ENCODE measurements around the gene MBNL2. TPM values are rescaled to one million over a fixed set of nuclear protein-coding genes. Genes with fewer than 3 reads are reported as not detected.

Gene MBNL2
- total RNA-seq, 2 experiments from 2014 or later, result 18.0 to 18.8 TPM

- Mint-ChIP-seq H3K9me3 (no peaks in the 10 kb centered on the region), H3K27ac (no peak overlapping the region), H3K36me3 (ENCODE audit: low read depth) (no peaks in the 10 kb centered on the region), H3K4me1 (no peaks in the 10 kb centered on the region), H3K4me3 (no peak overlapping the region), H3K27me3 (no peaks in the 10 kb centered on the region)
- DNase-seq, result no peak
- ChIA-PET CTCF (interaction anchor here (0.9 kb wide), 1 partner anchor 214 kb away, joined by 3 read pairs; no protein-coding TSS in a partner anchor), POLR2A (no interaction called here)
Measured at GRCh38 chr13:97324115-97324514, 102.0 kb downstream of the MBNL2 start.

- no peaks in the 10 kb centered on the region for H3K36me3 Mint-ChIP-seq (ENCODE audit: low read depth)
- no peak for DNase-seq
- H3K9me3 Mint-ChIP-seq, result no peaks in the 10 kb centered on the region
- H3K4me3 Mint-ChIP-seq, result no peak overlapping the region
- CTCF ChIA-PET, result interaction anchor here (1.7 kb wide), 1 partner anchor 9 kb away, joined by 5 read pairs; no protein-coding TSS in a partner anchor
- no peaks in the 10 kb centered on the region for H3K4me1 Mint-ChIP-seq
- no peak overlapping the region for H3K27ac Mint-ChIP-seq
- POLR2A ChIA-PET, result no interaction called here
- H3K27me3 Mint-ChIP-seq, result no peaks in the 10 kb centered on the region
Measured at GRCh38 chr13:97325738-97326137, 103.6 kb downstream of the MBNL2 start.

- no peak overlapping the region for H3K4me3 Mint-ChIP-seq
- CTCF ChIA-PET, result interaction anchor here (0.6 to 1.7 kb wide), 2 partner anchors 8 to 35 kb away, joined by 4 to 5 read pairs; no protein-coding TSS in a partner anchor
- H3K4me1 Mint-ChIP-seq, result no peaks in the 10 kb centered on the region
- DNase-seq, result no peak
- POLR2A ChIA-PET, result no interaction called here
- H3K27ac Mint-ChIP-seq, result no peak overlapping the region
- no peaks in the 10 kb centered on the region for H3K36me3 Mint-ChIP-seq (ENCODE audit: low read depth)
- H3K27me3 Mint-ChIP-seq, result no peaks in the 10 kb centered on the region
- H3K9me3 Mint-ChIP-seq, result no peaks in the 10 kb centered on the region
Measured at GRCh38 chr13:97327086-97327485, 105.0 kb downstream of the MBNL2 start.

- ChIA-PET POLR2A (no interaction called here), CTCF (interaction anchor here (0.6 to 0.7 kb wide), 2 partner anchors 34 to 114 kb away, joined by 4 to 5 read pairs; no protein-coding TSS in a partner anchor)
- Mint-ChIP-seq H3K9me3 (no peaks in the 10 kb centered on the region), H3K27ac (no peak overlapping the region), H3K4me1 (no peaks in the 10 kb centered on the region), H3K36me3 (ENCODE audit: low read depth) (no peaks in the 10 kb centered on the region), H3K4me3 (no peak overlapping the region), H3K27me3 (no peaks in the 10 kb centered on the region)
- DNase-seq, result no peak
Measured at GRCh38 chr13:97327506-97328221, 105.5 kb downstream of the MBNL2 start.

- no peak for DNase-seq
- H3K36me3 Mint-ChIP-seq (ENCODE audit: low read depth), result no peaks in the 10 kb centered on the region
- no peaks in the 10 kb centered on the region for H3K4me1 Mint-ChIP-seq
- no peak overlapping the region for H3K27ac Mint-ChIP-seq
- no peak overlapping the region for H3K4me3 Mint-ChIP-seq
- POLR2A ChIA-PET, result no interaction called here
- CTCF ChIA-PET, result interaction anchor here (0.7 kb wide), 1 partner anchor 114 kb away, joined by 5 read pairs; no protein-coding TSS in a partner anchor
- no peaks in the 10 kb centered on the region for H3K27me3 Mint-ChIP-seq
- no peaks in the 10 kb centered on the region for H3K9me3 Mint-ChIP-seq
Measured at GRCh38 chr13:97328222-97328790, 106.2 kb downstream of the MBNL2 start.

- no peaks in the 10 kb centered on the region for H3K27me3 Mint-ChIP-seq
- DNase-seq, result no peak
- ChIA-PET POLR2A (interaction anchor here (0.9 kb wide), 1 partner anchor 102 kb away, joined by 3 read pairs; no protein-coding TSS in a partner anchor), CTCF (no interaction called here)
- H3K36me3 Mint-ChIP-seq (ENCODE audit: low read depth), result no peaks in the 10 kb centered on the region
- H3K9me3 Mint-ChIP-seq, result no peaks in the 10 kb centered on the region
- H3K4me1 Mint-ChIP-seq, result no peaks in the 10 kb centered on the region
- H3K4me3 Mint-ChIP-seq, result no peak overlapping the region
- H3K27ac Mint-ChIP-seq, result no peak overlapping the region
Measured at GRCh38 chr13:97329331-97329730, 107.2 kb downstream of the MBNL2 start.

GRCh38 chr13:97330448-97330847 lies 108.3 kb downstream of the MBNL2 start:
- no peak for DNase-seq
- no peaks in the 10 kb centered on the region for H3K4me1 Mint-ChIP-seq
- CTCF ChIA-PET, result interaction anchor here (0.6 to 1.3 kb wide), 2 partner anchors 14 to 221 kb away, joined by 4 read pairs; no protein-coding TSS in a partner anchor
- H3K36me3 Mint-ChIP-seq (ENCODE audit: low read depth), result no peaks in the 10 kb centered on the region
- no peaks in the 10 kb centered on the region for H3K9me3 Mint-ChIP-seq
- H3K27ac Mint-ChIP-seq, result no peak overlapping the region
- no peak overlapping the region for H3K4me3 Mint-ChIP-seq
- H3K27me3 Mint-ChIP-seq, result no peaks in the 10 kb centered on the region
- POLR2A ChIA-PET, result no interaction called here

GRCh38 chr13:97332742-97333141 lies 110.6 kb downstream of the MBNL2 start:
- H3K9me3 Mint-ChIP-seq, result no peaks in the 10 kb centered on the region
- no peak overlapping the region for H3K4me3 Mint-ChIP-seq
- no peak for DNase-seq
- ChIA-PET CTCF (interaction anchor here (0.6 kb wide), 1 partner anchor 223 kb away, joined by 3 read pairs; no protein-coding TSS in a partner anchor), POLR2A (no interaction called here)
- H3K36me3 Mint-ChIP-seq (ENCODE audit: low read depth), result no peaks in the 10 kb centered on the region
- no peaks in the 10 kb centered on the region for H3K27me3 Mint-ChIP-seq
- no peaks in the 10 kb centered on the region for H3K4me1 Mint-ChIP-seq
- H3K27ac Mint-ChIP-seq, result no peak overlapping the region

GRCh38 chr13:97333983-97334382 lies 111.8 kb downstream of the MBNL2 start:
- H3K4me1 Mint-ChIP-seq, result no peaks in the 10 kb centered on the region
- no peaks in the 10 kb centered on the region for H3K36me3 Mint-ChIP-seq (ENCODE audit: low read depth)
- H3K9me3 Mint-ChIP-seq, result no peaks in the 10 kb centered on the region
- POLR2A ChIA-PET, result no interaction called here
- H3K27ac Mint-ChIP-seq, result no peak overlapping the region
- CTCF ChIA-PET, result interaction anchor here (0.6 to 1.0 kb wide), 2 partner anchors 76 to 107 kb away, joined by 3 read pairs; no protein-coding TSS in a partner anchor
- H3K27me3 Mint-ChIP-seq, result no peaks in the 10 kb centered on the region
- no peak overlapping the region for H3K4me3 Mint-ChIP-seq
- no peak for DNase-seq

GRCh38 chr13:97334690-97335089 lies 112.6 kb downstream of the MBNL2 start:
- H3K4me1 Mint-ChIP-seq, result peaks cover under 1% of the 10 kb centered on the region
- no peak for DNase-seq
- H3K4me3 Mint-ChIP-seq, result no peak overlapping the region
- H3K27ac Mint-ChIP-seq, result no peak overlapping the region
- ChIA-PET POLR2A (no interaction called here), CTCF (interaction anchor here (0.6 to 1.3 kb wide), 4 partner anchors 9 to 108 kb away, joined by 3 to 5 read pairs (median 3); no protein-coding TSS in a partner anchor)
- H3K36me3 Mint-ChIP-seq (ENCODE audit: low read depth), result no peaks in the 10 kb centered on the region
- no peaks in the 10 kb centered on the region for H3K9me3 Mint-ChIP-seq
- H3K27me3 Mint-ChIP-seq, result no peaks in the 10 kb centered on the region

GRCh38 chr13:97335488-97336134 lies 113.5 kb downstream of the MBNL2 start:
- POLR2A ChIA-PET, result no interaction called here
- CTCF ChIA-PET, result interaction anchor here (0.9 to 1.3 kb wide), 2 partner anchors 9 to 24 kb away, joined by 3 to 5 read pairs; no protein-coding TSS in a partner anchor
- no peaks in the 10 kb centered on the region for H3K36me3 Mint-ChIP-seq (ENCODE audit: low read depth)
- peaks cover 8% of the 10 kb centered on the region for H3K4me1 Mint-ChIP-seq
- H3K27me3 Mint-ChIP-seq, result no peaks in the 10 kb centered on the region
- no peak overlapping the region for H3K27ac Mint-ChIP-seq
- no peaks in the 10 kb centered on the region for H3K9me3 Mint-ChIP-seq
- H3K4me3 Mint-ChIP-seq, result no peak overlapping the region
- no peak for DNase-seq

- H3K27me3 Mint-ChIP-seq, result no peaks in the 10 kb centered on the region
- no peak for DNase-seq
- H3K9me3 Mint-ChIP-seq, result no peaks in the 10 kb centered on the region
- no peak overlapping the region for H3K4me3 Mint-ChIP-seq
- CTCF ChIA-PET, result no interaction called here
- H3K36me3 Mint-ChIP-seq (ENCODE audit: low read depth), result no peaks in the 10 kb centered on the region
- POLR2A ChIA-PET, result no interaction called here
- H3K4me1 Mint-ChIP-seq, result peaks cover 10% of the 10 kb centered on the region
- no peak overlapping the region for H3K27ac Mint-ChIP-seq
Measured at GRCh38 chr13:97337985-97338499, 115.9 kb downstream of the MBNL2 start.

- H3K4me1 Mint-ChIP-seq, result peaks cover 10% of the 10 kb centered on the region
- no peaks in the 10 kb centered on the region for H3K27me3 Mint-ChIP-seq
- no peak overlapping the region for H3K27ac Mint-ChIP-seq
- CTCF ChIA-PET, result no interaction called here
- no peaks in the 10 kb centered on the region for H3K36me3 Mint-ChIP-seq (ENCODE audit: low read depth)
- POLR2A ChIA-PET, result no interaction called here
- H3K9me3 Mint-ChIP-seq, result no peaks in the 10 kb centered on the region
- DNase-seq, result no peak
- H3K4me3 Mint-ChIP-seq, result no peak overlapping the region
Measured at GRCh38 chr13:97338571-97338970, 116.4 kb downstream of the MBNL2 start.

Measured in activated CD4-positive, alpha-beta memory T cell treated with anti-CD3 and anti-CD28 coated beads, Interleukin-2, amount 10 ng/mL, durations not matched to agents 7 days and 5 days (primary cell).